GM19023 (cell line): ENCODE data around the gene BPI.
"Not testable (repeated sequence)": the region's sequence is repeated elsewhere in the genome, so short reads cannot be mapped to it uniquely, and the experiment has no call there.

ENCODE experiments used
- ATAC-seq: cut with Tn5 transposase; IDR thresholded peaks from one replicate; pipeline ENCODE4 v1.9.1; 2021; ENCODE audit warnings: mild to moderate bottlenecking, moderate library complexity; ENCODE audit not compliant: unreplicated experiment

Gene BPI

DNA sequence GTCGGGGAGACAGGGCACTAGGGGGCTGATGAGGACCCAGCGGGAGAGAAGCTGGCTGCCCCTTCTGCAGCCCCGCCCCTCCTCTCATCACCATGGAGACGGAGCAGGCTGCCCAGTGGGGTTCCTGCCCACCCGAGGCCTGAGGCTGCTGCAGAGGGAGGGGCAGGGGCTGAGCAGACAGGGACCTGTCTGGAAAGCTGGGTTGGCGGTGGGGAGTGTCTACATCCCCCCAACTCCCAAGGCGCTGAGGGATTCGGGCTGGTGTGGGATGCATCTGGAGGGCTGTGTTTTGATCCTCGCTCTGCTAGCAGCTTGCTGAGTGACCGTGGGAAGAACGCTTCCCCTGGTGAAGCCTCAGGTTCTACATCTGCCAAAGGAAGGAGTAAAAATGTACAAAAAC, 1.2 kb upstream of the BPI start:
- no peak for ATAC-seq

DNA sequence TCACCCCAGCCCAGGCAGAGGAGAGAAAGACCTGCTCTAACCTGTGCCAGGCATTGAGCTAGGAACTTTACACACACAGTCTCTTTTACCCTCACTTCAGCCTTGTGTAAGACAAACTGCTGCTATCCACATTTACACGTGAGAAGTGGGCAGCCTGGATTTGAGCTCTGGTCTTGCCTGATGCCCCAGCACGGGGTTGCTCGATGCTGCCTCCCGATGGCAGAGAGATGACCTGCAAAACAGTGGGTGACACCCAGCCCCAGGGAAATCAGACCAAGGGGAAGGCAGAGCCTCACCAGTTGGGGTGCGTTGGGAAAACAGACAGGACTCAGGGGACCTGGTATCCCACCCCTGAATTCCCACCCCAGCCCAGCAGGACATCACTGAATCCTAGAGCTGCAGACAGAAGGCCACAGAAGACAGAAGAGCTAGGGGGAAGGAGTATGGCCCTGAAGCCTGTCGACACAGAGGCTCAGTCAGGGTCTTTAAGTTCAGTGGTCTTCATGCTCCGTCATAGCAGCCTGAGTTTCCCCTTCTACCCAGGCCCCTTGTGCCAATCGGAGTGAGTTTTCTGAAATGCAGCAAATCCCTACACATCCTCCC, 990 bp downstream of the BPI start:
- no peak for ATAC-seq

DNA sequence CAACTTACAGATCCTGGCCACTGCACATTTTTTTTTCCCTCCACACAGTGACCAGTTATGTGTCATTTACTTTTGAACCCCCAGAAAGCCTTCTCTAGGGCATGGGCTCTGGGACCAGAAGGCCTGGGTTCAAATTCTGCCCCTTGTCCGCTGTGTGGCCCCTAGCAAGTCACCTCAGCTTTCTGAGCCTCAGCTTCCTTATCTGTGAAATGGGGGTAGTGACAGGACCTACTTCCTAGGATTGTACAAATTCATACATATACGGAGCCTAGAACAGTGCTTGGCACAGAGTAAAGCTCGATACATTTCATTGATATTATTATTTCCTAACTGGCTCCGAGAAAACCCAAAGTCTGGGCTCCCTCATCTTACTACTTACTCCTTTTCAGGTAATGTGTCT, 1.6 kb downstream of the BPI start:
- no peak for ATAC-seq

DNA sequence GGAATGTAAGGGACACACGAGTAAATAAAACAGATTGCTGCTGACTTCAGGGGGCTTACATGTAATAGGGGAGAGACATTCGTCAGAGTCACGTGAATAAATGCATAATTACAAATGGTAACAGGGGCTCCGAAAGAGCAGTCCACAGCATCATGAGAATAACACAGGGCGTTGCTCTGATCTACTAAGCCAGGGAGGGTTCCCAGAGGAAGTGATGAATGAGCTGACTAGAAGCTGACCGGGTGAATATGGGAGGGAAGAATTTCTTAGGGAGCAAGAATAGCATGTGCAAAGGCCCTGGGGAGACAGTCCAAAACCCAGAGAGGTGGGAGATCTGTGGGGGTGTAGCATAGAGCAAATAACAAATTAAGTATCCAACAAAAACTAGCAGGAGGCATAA, 2.4 kb downstream of the BPI start:
- no peak for ATAC-seq

DNA sequence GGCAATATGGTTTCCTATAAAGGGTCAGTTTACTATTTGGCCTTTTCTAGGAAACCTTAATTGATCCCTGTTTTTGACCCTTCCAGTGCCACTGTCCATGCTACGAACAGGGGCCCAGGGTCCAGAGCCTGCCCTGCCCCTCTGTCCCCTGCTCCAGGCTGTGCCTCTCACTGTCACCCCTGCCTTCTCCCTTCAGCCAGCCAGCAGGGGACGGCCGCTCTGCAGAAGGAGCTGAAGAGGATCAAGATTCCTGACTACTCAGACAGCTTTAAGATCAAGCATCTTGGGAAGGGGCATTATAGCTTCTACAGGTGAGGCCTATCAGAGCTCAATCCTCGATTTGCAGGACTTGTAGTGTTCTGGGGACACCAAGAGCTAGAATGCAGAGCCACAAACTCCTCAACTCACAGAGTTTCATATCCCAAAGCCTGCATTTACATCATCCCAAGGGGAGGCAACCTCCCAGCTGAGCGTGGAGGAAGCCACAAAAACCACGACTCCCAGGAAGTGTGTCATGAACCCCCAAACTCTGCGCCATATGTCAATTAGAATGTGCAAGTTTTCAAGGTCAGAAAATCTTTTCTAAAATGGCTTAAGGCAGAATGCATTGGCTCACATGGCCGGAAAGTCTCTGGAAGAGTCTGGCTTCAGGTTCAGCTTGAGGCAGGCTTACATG, 3.6 kb downstream of the BPI start:
- no peak for ATAC-seq

DNA sequence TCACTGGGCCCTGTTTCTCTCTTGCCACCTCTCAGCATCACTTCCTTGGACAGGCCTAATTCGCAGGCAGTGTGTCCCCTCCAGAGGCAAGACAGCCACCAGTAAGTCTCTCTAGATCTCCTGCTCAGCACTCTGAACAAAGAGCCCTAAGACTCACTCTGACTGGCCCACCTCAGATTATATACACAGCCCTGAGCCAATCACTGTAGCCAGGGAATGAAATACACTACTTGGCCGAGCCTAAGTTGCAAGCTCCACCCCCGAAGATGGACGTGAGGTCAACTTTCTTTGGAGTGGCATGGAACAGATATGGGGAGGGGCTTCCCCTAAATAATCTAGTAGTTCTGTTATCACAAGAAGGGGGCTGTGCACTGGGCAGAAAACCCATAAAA, 4.1 kb downstream of the BPI start:
- no peak for ATAC-seq

DNA sequence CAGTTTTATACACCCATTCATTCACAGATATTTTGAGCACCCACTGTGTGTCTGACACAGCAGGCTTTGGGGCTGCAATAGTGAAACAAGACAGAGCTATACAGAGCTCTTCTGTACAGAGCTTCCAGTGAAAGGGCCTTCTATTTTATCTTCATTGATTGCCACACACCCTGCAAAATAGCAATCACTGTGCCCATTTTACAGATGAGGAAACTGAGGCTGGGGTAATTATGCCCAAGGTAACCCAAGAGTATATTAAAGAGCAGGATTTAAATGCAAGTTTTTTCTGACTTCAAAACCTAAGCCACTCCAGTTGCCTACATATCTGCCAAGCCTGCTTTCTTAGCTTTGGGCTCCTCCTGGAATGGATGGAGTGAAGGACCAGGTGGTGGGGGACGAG, 4.5 kb downstream of the BPI start:
- no peak for ATAC-seq

DNA sequence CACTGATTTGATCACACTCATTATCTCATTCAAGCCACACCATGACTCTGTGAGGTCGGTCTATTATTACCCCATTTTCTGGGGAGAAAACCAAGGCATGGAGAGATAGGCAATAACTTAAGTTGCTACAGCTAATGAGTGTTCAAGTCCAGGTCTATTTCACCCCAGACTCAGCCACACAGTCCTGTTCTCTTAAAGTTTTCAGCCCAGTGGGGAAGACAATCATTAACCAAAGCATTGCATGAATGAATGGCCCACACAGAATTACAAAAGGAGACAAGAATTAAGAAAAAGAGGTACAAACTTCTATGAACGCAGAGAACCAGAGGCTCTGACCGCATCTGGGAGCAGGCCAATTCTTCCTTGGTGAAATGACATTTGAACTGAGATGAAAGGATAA, 7.1 kb downstream of the BPI start:
- no peak for ATAC-seq

DNA sequence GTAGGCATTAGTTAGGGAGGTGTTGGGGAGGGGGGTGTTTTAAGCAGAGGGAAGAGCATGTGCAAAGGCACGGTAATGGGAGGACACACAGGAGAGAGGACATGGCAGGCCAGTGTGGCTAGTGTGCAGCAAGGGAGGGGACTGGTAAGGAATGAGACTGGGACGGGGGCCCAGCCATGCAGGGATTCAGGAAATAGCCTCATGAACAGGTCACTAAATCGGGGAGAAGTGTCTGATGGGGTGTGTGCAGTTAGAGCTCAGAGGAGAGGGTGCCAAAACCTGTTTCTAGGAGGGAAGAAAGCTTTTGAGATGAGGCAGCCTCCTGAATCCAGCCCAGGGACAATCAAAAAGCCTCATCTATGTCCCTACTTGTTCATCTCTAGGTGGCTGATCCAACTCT, 7.5 kb downstream of the BPI start:
- ATAC-seq, result no peak

DNA sequence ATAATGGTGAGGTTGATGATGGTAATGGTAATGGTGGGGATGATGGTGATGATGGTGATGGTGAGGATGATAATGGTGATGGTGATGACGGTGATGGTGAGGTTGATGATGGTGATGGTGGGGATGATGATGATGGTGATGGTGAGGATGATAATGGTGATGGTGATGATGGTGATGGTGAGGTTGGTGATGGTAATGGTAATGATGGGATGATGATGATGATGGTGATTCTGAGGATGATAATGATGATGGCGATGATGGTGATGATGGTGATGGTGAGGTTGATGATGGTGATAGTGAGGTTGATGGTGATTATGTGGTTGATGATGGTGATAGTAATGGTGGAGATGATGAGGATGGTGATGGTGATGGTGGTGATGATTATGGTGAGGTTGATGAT, 9.7 kb downstream of the BPI start:
- no peak for ATAC-seq

DNA sequence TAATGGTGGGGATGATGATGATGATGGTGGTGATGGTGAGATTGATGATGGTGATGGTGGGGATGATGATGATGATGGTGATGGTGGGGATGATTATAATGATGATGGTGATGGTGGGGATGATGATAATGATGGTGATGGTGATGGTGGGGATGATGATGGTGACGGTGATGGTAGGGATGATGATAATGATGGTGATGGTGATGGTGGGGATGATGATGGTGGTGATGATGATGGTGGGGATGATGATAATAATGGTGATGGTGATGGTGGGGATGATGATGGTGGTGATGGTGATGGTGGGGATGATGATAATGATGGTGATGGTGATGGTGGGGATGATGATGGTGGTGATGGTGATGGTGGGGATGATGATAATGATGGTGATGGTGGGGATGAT, 10.4 kb downstream of the BPI start:
- ATAC-seq, result not testable (repeated sequence)

DNA sequence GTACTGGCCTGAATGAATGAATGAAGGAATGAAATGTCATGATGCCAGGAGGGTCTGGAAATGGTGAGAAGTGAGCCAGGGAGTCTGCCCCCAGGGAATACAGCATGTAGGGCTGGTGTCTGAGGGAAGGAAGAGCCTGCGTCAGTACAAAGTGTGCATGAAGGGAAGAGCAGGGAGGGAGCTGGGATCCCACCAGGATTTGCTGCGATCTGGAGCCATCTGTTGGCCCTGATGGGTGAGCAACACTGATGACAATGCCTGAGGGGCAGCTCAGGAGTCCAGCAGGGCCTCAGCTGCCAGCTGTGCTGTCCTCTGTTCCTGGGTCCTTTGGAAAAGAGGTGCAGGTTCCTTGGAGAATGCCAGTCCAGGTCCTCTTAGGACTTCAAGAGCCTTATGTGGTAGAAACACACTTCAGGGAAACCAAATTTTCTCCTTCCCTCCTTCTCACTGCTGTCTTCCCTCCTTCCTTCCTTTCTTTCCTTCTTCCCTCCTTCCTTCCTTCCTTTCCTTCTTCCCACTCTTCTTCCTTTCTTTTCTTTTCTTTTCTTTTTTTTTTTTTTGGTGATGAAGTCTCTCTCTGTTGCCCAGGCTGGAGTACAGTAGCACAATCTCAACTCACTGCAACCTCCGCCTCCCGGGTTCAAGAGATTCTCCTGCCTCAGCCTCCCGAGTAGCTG, 11.5 kb downstream of the BPI start:
- no peak for ATAC-seq

DNA sequence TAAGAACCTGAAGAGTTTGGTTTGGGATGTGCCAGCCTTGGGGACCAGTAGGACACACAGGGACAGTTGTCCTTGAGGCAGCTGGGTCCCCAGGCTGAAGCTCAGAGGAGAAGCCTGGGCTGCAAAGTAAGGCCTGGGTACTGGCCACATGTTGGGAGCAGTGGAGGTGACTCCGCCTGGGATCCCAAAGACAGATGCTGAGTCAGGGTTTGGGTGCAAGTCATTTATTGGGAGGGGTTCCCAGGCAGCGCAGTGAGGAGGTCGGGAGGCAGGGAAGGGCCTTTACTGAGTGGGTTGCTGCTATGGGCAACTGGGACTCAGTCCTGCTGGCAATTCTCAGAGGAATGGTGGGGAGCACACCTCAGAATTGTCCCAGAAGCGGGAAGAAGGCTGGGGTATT, 12.4 kb downstream of the BPI start:
- no peak for ATAC-seq

DNA sequence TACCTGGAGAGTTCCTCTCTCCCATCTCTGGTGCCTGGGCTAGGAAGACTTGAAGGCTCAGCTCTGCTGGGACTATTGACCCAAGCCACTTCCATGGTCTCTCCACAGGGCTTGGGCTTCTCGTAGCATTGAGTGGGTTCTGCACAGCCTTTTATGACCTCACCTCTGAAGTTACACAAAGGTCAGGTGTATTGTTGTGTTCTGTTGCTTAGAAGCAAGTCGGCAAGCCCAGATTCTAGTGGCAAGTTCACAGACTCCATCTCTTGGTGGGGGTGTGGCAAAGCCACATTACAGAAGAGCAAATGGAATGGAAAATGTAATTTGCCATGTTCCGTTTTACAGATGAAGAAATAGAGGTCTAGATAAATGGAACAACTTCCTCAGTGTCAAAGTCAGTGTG, 13.5 kb downstream of the BPI start:
- ATAC-seq, result no peak

DNA sequence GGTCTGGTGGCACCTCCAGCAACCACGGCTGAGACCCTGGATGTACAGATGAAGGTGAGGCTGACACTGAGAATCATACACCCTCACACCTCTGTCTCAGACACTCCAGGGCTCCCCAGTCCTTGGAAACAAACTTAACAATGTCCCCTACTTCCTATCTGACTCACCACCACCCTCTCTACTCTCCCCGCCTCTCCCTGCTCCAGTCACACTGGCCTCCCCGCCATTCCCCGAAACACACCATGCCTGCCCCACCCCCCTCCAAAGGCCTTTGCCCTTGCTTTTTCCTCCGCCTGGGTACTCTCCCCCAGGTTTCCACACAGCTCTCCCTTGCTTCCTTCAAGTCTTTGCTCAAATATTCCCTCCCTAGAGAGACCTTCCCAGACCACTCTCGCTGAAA, 16.3 kb downstream of the BPI start:
- no peak for ATAC-seq

DNA sequence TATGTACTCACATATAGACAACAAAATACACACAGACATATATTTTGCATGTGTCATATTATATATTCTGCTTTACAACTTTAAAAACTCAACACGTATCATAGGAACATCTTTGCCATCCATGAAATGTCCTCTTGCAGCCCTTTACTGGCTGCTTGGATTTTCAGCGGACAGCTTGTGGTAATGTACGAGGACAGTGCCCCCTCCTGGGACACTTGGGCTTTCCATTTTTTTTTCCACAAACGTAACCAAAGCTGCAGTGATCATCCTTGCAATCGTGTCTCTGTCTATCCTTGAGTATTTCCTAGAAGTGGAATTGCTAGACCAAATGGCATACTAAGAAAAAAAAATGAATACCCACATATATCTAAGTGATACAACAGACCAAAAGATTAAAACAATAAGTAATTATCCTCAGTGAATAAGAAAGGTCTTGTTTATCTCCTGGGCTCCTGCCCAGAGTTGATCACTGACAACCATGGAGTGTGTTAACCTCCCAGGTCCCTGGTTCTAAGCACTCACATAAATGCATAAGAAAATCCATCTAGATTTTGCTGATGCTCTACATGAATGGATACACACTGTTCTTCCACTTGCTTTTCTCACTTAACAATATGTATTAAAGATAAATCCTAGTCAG, 18.1 kb downstream of the BPI start:
- no peak for ATAC-seq

DNA sequence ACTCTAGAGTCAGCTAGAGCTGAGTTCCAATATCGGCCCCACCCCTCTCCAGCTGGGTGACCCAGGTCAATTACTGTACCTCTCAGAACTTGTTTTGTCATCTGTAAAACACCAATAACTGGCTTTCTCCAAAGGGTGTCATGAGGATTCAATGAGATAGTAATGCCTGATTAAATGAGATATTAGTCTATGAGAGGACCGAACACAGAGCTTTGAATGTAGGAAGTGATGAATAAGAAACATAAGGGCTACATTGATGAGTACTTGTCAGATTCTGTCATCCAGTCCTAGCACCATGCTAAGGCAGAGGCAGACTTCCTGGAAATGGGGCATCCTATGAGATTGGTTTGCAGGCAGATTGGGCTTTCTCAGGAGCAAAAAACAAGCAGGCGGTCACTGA, 20.2 kb downstream of the BPI start:
- no peak for ATAC-seq

DNA sequence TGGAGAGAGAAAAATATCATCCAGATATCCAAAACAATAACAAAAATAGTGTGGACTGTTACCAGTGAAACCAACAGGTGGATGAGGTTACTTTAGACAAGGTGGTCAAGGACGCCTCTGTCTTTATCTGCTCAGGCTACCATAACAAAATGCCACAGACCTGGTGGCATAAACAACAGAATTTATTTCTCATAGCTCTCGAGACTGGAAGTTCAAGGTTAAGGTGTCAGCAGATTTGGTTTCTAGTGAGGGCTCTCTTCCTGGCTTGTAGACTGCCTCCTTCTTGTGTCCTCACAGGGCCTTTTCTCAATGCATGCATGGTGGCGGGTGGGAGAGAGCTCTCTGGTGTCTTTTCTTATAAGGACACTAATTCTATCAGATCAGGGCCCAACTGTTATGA, 21.2 kb downstream of the BPI start:
- no peak for ATAC-seq

DNA sequence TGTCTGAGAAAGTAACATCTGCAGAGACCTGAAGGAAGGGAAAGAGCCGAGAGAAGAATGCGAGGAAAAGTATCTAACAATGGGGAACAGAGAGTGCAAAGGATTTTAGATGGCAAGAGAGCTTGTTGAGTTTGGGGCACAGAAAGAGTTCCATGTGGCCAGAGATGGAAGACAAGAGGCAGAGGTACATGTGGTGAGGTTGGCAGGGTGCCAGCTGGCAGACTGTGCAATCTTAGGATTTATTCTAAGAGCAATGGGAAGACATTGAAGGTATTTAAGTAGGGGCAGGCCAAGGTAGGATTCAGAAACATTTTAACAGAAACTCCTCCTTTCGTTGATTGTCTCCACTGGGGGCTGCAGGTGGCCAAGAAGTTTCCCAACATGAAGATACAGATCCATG, 21.9 kb downstream of the BPI start:
- no peak for ATAC-seq

DNA sequence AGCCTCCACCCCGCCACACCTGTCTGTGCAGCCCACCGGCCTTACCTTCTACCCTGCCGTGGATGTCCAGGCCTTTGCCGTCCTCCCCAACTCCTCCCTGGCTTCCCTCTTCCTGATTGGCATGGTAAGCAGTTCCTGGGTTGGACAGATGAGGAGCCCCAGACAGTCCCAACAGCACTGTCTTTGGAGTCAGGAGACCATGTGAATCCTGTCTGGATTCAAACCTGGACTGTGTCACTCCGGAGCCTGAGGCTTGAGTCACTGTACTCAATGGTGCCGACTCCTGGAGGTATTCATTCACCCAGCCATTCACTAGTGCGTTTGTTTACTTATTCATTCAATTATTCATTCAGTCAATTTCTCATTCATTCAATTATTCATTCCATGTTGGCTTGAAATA, 22.4 kb downstream of the BPI start:
- no peak for ATAC-seq

DNA sequence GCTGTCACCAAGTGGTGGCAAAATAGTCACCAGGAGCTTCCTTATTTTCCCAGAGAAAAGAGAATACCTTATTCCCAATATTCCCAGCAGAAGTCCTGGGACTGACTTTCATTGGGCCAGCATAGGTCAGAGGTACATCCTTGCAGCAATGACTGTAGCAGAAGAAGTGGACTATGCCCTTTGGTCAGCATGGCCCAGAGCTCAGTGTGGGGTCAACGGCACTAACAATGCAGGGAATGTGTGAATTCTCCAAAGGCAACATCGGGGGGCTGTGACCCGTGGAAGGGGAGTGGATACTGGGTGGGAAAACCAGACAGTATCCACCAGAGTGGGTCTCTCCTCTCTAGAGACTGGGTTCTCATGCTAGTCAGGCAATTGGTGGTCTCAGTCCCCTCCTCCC, 26.7 kb downstream of the BPI start:
- no peak for ATAC-seq

DNA sequence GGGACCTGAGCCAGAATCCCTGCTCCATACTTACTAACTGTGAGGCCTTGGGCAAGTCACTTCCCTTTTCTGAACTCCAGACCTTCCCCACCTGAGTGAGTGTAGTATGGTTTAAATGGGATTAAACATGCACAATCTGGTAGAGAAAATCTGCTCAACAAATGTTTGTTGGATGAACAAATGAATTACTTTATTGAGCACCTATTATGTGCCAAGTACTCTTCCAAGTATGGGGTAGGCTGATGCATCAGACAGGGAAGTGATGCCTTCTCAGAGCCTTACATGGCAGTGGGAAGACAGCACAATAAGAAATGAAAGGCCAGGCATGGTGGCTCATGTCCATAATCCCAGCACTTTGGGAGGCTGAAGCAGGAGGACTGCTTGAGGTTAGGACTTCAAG, 27.3 kb downstream of the BPI start:
- ATAC-seq, result no peak
